ENCODE results near the gene FMNL2. TPM values are rescaled to one million over a fixed set of nuclear protein-coding genes. Genes with fewer than 3 reads are reported as not detected.

Gene FMNL2
- total RNA-seq, 1 experiment from 2014 or later, result 37.5 TPM

DNA sequence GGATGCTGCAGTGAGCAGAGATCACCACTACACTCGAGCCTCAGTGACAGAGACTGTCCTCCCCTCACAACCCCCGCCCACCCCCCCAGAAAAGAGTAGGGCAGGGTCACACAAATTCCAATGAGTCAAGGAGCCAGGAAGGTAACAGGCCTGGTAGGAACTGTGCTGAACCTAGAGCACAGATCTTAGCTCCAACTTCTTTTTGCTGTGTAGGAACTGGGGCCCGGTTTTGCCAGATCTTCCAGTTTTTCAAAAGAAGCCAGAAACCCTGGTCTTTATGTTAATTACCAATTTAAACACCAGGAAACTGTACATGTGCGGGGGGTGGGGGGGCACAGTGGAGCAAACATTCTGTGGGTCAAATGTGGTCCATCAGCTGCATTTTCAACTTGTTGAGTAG is 311.3 kb downstream of the FMNL2 start:
- DNase-seq (ENCODE audit: low spot score), result no peak

GRCh38 chr2:152646775-152647174 is 311.8 kb downstream of the FMNL2 start:
- DNase-seq (ENCODE audit: low spot score), result peak; percentile 89

- no peak for DNase-seq (ENCODE audit: low spot score)
Observed at GRCh38 chr2:152647552-152647951, 312.6 kb downstream of the FMNL2 start.

GRCh38 chr2:152648336-152648735 is 313.4 kb downstream of the FMNL2 start:
- no peak for DNase-seq (ENCODE audit: low spot score)

- DNase-seq (ENCODE audit: low spot score), result no peak
Observed at GRCh38 chr2:152649997-152650396, 315.0 kb downstream of the FMNL2 start.

- DNase-seq (ENCODE audit: low spot score), result no peak
Observed at GRCh38 chr2:152650768-152651371, 315.9 kb downstream of the FMNL2 start.

- DNase-seq (ENCODE audit: low spot score), result no peak
Observed at GRCh38 chr2:152651834-152652233, 316.9 kb downstream of the FMNL2 start.

GRCh38 chr2:152655880-152656279 is 320.9 kb downstream of the FMNL2 start:
- no peak for DNase-seq (ENCODE audit: low spot score)

GRCh38 chr2:152657043-152657442 is 322.1 kb downstream of the FMNL2 start:
- no peak for DNase-seq (ENCODE audit: low spot score)

DNA sequence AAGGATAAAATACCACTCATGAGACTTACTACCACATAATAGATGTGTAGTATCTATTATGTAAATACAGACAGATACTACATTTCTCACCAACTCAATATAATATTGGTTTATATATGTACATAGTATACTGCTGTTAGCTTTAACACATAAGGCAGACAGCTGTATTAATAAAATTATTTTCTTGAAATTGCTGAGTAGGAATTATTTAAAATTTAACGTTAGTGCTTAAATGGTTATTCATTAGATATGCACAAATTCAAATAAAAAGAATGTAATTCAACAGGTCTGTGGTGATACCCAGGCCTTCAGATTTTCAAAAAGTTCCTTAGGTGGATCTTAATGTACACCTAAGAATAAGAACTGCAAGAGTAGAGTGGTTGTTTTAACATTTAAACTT is 323.2 kb downstream of the FMNL2 start:
- no peak for DNase-seq (ENCODE audit: low spot score)

- DNase-seq (ENCODE audit: low spot score), result no peak
Observed at GRCh38 chr2:152661076-152661475, 326.1 kb downstream of the FMNL2 start.

DNA sequence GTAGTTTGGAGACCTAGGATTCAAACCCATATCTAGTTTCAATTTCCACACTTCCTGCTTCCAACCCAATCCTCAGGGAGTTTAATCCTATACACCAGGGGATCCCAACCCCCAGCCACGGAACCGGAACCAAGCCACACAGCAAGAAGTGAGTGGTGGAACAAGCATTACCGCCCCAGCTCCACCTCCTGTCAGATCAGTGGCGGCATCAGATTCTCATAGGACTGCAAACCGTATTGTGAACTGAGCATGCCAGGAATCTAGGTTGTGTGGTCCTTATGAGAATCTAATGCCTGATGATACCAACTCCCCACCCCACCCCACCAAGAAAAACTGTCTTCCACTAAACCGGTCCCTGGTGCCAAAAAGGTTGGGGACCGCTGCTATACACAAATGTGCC is 329.8 kb downstream of the FMNL2 start:
- DNase-seq (ENCODE audit: low spot score), result no peak

- no peak for DNase-seq (ENCODE audit: low spot score)
Observed at GRCh38 chr2:152674334-152674733, 339.4 kb downstream of the FMNL2 start.

- DNase-seq (ENCODE audit: low spot score), result no peak
Observed at GRCh38 chr2:152676461-152676860, 341.5 kb downstream of the FMNL2 start.

DNA sequence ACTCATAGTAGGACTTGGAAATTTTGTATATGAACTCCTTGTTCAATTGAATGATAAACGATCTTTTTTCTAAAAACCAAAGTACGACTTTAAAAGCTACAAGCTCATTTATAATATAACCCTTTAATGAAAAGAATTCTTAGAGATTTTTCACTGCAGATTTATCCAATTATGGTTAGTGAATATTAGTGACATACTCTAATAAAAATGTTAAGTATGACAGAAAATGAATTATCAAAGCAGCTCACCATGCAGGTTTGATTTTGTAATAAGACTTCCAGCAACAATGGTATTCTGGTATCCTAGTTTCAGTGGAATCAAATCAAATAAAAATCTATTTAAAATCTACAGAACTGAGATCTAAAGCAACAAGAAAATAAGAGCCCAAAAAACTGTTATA is 343.8 kb downstream of the FMNL2 start:
- DNase-seq (ENCODE audit: low spot score), result no peak

DNA sequence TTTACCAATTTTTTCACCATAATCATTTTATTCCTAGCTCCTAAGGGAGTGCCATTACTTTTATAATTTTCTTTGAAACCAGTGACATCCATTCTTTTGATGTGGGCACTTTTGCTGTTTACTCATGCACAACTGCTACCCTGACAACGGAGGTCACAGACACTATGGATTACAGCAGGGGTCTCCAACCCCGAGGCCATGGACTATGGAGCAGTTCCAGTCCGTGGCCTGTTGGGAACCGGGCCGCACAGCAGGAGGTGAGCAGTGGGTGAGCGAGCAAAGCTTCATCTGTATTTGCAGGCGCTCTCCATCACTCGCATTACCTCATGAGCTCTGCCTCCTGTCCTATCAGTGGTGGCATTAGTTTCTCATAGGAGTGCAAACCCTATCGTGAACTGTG is 347.7 kb downstream of the FMNL2 start:
- no peak for DNase-seq (ENCODE audit: low spot score)

GRCh38 chr2:152683400-152683799 is 348.4 kb downstream of the FMNL2 start:
- DNase-seq (ENCODE audit: low spot score), result no peak

GRCh38 chr2:152686321-152686720 is 351.3 kb downstream of the FMNL2 start:
- DNase-seq (ENCODE audit: low spot score), result no peak

- DNase-seq (ENCODE audit: low spot score), result no peak
Observed at GRCh38 chr2:152693033-152693432, 358.1 kb downstream of the FMNL2 start.

DNA sequence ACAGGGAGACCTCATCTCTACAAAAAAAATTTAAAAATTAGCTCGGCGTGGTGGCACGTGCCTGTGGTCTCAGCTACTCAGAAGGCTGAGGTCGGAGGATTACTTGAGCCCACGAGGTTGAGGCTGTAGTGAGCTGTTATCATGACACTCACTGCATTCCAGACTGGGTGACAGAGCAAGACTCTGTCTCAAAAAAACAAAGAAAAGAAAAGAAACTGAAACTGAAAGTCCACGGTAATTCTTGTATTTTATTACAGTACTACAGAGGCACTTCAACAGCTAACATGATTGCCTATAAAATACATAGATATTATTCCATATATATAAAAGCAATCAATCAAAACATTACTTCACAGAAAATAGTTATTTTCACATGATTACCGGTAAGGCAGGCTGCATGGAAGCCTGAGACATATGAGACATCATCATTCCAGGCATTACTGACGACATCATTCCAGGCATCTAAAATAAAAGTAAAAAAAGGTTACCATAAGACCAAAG is 359.2 kb downstream of the FMNL2 start:
- DNase-seq (ENCODE audit: low spot score), result peak; percentile 81

GRCh38 chr2:152695763-152696162 is 360.8 kb downstream of the FMNL2 start:
- DNase-seq (ENCODE audit: low spot score), result no peak

GRCh38 chr2:152696476-152696875 is 361.5 kb downstream of the FMNL2 start:
- no peak for DNase-seq (ENCODE audit: low spot score)
